Measurements from ENCODE around the gene ZNF865. TPM values are rescaled to one million over a fixed set of nuclear protein-coding genes. Genes with fewer than 3 reads are reported as not detected.

The ZNF865 gene
- total RNA-seq, 1 donor from 2014 or later, result 18.9 TPM

GRCh38 chr19:55619286-55619685 is 13.8 kb downstream of the ZNF865 start:
- DNase-seq, result no peak
- intact Hi-C loops (cut with micrococcal nuclease), result no loop called here
- Mint-ChIP-seq H3K4me3 (no peak overlapping the region), H3K9me3 (no peaks in the 10 kb centered on the region), H3K27me3 (no peaks in the 10 kb centered on the region), H3K36me3 (ENCODE audit: low read depth) (peaks cover 27% of the 10 kb centered on the region), H3K27ac (no peak overlapping the region), H3K4me1 (peaks cover 8% of the 10 kb centered on the region)
- ChIA-PET CTCF (interaction anchor here (2.1 kb wide), 1 partner anchor 12 kb away, joined by 7 read pairs; no protein-coding TSS in a partner anchor), POLR2A (interaction anchor here (0.7 kb wide), 1 partner anchor 13 kb away, joined by 3 read pairs; no protein-coding TSS in a partner anchor)
- no peak for ATAC-seq (ENCODE audit: low read depth)
- TF ChIP-seq, protein P1, sequence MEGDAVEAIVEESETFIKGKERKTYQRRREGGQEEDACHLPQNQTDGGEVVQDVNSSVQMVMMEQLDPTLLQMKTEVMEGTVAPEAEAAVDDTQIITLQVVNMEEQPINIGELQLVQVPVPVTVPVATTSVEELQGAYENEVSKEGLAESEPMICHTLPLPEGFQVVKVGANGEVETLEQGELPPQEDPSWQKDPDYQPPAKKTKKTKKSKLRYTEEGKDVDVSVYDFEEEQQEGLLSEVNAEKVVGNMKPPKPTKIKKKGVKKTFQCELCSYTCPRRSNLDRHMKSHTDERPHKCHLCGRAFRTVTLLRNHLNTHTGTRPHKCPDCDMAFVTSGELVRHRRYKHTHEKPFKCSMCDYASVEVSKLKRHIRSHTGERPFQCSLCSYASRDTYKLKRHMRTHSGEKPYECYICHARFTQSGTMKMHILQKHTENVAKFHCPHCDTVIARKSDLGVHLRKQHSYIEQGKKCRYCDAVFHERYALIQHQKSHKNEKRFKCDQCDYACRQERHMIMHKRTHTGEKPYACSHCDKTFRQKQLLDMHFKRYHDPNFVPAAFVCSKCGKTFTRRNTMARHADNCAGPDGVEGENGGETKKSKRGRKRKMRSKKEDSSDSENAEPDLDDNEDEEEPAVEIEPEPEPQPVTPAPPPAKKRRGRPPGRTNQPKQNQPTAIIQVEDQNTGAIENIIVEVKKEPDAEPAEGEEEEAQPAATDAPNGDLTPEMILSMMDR (IDR thresholded peaks at IDR 0.05), result no peak

DNA sequence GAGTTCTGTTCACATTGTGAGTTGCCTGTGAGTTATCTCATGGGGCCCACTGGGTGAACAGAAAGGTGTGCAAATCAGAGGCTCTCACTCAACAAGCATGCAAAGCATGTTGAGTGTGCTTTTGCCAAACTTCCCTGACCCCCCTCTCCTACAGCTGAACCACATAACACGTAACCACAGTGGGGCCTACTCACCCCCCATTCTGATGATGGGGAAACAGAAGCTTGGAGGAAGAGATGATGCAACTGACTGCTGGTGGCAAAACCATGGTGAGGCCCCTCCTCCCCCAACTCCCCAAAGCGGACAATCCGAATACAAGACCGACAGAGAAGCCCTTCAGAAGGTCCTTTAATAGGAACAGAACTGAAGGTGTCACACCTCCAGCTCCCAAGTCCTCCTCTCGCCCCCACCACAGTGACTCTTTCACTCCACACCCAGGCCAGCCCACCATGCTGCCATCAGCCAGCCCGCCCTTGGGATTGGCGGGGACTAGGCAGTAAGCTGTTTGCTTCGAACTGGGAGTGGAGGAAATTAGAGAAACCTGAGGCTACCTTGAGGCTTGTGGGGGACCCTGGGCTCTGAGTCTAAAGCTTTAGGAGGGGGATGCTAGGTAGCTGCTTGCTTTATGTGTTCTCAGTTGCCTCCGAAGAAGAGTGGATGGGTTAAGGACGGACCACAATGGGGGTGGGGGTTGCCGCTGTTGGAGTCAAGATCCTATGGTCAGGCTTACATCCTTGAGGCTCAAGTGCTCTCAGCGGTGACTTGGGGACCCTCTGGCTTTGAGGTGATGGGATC is 15.2 kb downstream of the ZNF865 start:
- ATAC-seq (ENCODE audit: low read depth) (no peak), DNase-seq (no peak)
- Mint-ChIP-seq H3K9me3 (no peaks in the 10 kb centered on the region), H3K27me3 (no peaks in the 10 kb centered on the region), H3K27ac (no peak overlapping the region), H3K4me3 (no peak overlapping the region), H3K4me1 (peaks cover 17% of the 10 kb centered on the region), H3K36me3 (ENCODE audit: low read depth) (peaks cover 26% of the 10 kb centered on the region)
- intact Hi-C loops (cut with micrococcal nuclease), result no loop called here
- ChIA-PET CTCF (no interaction called here), POLR2A (interaction anchor here (1.0 to 1.5 kb wide), 3 partner anchors 10 to 22 kb away, joined by 3 to 5 read pairs (median 3); partner anchors contain the start of genes FIZ1 and ZNF865)
- TF ChIP-seq, protein P1 (IDR thresholded peaks at IDR 0.05), result no peak

DNA sequence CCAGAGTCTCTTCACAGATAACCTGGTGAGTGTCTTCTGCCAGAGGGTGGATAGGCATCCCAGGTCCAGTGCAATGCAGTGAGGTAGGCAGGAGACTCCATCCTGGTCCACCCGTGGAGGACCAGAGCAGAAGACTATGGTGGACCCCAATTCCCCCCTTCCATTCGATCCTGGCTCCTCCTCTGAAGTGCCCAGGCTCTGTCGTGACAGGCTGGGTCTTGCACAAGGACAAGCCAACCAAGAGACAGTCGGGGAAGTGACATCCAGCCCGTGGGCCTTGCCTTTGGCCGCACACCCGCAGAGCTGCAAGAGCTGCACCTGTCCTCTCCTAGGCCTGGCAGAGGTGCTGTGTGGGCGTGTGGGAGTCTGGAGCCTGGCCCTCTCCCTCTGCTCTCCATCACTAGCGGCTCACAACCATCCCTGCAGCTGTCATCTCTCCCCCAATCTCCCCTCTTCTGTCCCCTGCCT is 15.8 kb downstream of the ZNF865 start:
- ChIA-PET POLR2A (interaction anchor here (1.0 to 1.5 kb wide), 2 partner anchors 9 to 15 kb away, joined by 3 to 5 read pairs; partner anchors contain the start of gene ZNF865), CTCF (no interaction called here)
- Mint-ChIP-seq H3K4me1 (peaks cover 17% of the 10 kb centered on the region), H3K4me3 (no peak overlapping the region), H3K9me3 (no peaks in the 10 kb centered on the region), H3K36me3 (ENCODE audit: low read depth) (peaks cover 26% of the 10 kb centered on the region), H3K27me3 (no peaks in the 10 kb centered on the region), H3K27ac (no peak overlapping the region)
- intact Hi-C loops (cut with micrococcal nuclease), result no loop called here
- TF ChIP-seq, protein P1 (IDR thresholded peaks at IDR 0.05), result no peak
- DNase-seq (no peak), ATAC-seq (ENCODE audit: low read depth) (no peak)

DNA sequence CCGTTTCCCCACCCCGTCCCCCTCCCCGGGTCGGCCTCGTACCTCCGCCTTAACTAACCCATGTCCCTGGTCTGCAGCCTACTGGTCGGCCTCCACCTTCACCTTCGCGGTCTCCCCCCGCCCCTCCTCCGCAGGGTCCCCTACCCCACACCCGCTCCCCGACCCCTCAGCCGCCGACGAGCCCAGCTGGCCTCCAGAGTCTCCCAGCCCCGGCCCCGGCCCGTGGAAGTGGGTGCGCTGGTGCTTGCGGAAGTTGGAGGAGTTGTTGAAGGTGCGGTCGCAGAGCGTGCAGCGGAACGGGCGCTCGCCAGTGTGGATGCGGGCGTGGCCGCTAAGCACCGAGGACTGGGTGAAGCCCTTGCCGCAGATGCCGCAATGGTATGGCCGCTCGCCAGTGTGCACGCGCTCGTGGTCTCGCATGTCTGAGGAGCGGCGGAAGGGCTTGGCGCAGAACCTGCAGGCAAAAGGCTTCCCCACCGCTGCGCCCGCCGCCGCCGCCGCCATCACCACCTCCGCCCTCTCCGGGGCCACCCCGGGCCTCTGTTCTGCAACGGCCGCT is 16.3 kb downstream of the ZNF865 start:
- Mint-ChIP-seq H3K27me3 (no peaks in the 10 kb centered on the region), H3K27ac (no peak overlapping the region), H3K4me1 (peaks cover 17% of the 10 kb centered on the region), H3K36me3 (ENCODE audit: low read depth) (peaks cover 22% of the 10 kb centered on the region), H3K4me3 (no peak overlapping the region), H3K9me3 (no peaks in the 10 kb centered on the region)
- POLR2A ChIA-PET, result interaction anchor here (0.5 to 0.6 kb wide), 2 partner anchors 17 to 35 kb away, joined by 3 to 4 read pairs; no protein-coding TSS in a partner anchor
- CTCF ChIA-PET, result interaction anchor here (1.8 kb wide), 1 partner anchor 10 kb away, joined by 4 read pairs; no protein-coding TSS in a partner anchor
- TF ChIP-seq, protein P1 (IDR thresholded peaks at IDR 0.05), result no peak
- intact Hi-C loops (cut with micrococcal nuclease), result no loop called here
- DNase-seq, result no peak
- no peak for ATAC-seq (ENCODE audit: low read depth)
